Measurements from ENCODE around the gene TNKS1BP1. TPM values are rescaled to one million over a fixed set of nuclear protein-coding genes. Genes with fewer than 3 reads are reported as not detected.
"Not testable (repeated sequence)": the region's sequence is repeated elsewhere in the genome, so short reads cannot be mapped to it uniquely, and the experiment has no call there.

Gene TNKS1BP1
- polyA plus RNA-seq, 1 donor = 121 TPM

DNA sequence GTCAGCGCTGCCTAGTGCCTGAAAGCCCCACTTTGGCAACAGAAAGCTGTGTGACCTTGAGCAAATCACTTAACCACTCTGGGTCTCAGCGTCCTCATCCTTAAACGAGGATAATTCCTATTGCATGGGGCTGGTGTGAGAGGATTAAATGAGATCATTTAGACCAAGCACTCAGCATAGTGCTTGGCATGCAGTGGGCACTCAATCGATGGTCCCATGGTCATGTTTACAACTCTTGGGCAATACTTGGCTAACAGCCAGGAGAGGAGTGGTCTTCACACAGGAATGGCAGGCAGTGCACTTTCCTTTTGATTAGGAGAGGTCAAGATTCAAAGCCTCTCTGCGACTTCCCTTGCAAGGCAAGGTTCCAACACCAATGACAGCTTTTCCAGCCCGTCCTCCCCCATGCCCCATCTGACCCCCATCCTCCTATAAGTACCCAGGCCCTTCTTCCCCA, 14.1 kb downstream of the TNKS1BP1 start:
- DNase-seq (ENCODE audit: low read depth) = no peak

DNA sequence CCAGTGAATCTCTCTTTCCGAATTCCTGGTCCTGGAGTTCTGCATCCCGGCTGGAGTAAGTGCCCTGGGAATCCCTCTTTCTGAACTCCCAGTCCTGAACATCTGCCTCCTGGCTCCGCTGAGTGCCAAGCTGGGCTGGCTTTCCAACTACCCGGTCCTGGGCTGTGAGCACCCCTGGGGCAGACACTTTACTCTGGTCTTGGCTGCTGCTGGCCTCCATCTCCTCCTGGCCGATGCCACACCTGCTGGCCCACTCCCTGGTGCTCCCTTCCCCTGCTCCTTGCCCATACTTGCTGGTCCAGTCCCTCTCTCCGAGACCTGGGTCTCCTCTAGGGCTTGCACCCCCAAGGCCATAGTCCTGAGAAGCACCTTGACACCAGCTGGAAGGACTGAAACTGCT, 14.7 kb downstream of the TNKS1BP1 start:
- DNase-seq (ENCODE audit: low read depth) = no peak

DNA sequence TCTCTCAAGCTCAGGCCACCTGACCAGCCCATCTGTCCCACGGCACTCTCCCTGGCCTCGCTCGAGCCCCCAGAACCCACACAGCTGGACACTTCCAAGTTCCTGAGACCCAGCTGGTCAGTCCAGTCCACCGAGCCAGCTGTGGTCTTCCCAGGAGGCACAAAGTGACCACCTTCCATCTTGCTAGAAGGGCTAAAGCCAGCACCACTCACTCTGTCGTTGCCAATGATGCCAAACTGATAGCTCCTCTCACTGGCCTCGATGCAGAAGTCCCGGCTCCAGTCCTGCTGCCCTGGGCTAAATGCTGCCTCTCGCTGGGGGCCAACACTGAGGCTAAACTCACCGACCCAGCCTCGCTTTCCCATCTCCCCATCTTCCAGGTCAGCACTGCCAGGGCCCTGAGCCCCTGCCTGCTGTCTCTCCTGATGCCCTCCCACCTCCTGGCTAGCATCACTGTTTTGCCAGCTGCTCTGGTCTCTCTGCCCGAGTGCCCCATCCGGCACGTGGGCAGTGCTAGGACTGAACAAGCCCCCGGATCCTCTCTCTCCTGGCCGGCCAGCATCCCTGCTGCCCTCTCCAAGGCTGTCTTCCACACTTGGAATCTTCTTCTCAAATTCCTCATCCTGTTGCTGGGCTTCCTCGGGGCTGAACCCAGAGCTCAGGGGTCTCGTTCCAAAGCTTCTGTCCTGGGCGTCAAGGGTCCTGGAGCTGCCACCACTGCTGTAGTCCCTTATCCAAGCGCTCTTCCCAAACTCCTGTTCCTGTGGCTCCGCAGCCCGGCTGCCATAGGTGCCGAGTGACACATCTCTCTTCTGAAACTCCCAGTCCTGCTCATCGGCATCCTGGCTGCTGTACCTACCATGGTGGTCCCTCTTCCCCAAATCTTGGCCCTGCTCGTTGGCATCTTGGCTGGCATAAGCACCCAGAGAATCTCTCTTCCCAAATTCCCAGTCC, 15.4 kb downstream of the TNKS1BP1 start:
- no peak for DNase-seq (ENCODE audit: low read depth)

DNA sequence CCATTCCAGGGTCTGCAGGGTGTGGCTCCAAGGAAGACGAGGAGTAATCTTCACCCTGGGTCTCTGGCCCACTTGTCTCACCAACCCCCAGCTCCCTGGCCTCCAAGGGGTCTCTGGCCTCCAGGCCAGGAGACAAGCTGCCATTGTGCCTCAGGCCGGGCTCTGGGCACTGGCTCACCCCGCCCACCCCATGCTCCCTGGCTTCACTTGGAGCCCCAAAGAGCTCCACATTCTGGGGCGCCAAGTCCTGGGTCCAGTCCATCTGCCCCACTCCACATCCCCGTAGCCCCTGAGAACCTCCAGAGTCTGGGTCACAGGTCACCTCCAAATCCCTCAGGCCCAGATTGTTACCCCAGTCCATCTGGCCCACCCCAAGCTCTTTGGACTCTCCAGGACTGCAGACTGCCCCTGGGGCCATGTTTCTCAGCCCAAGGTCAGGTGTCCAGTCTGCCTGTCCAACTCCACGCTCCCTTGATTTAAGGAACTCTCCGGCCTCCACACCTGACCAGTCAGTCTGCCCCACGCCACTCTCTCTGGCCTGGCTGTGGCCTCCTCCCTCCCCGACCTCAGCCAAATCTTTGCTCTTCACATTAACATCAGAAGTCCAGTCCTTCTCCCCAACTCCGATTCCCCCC, 16.2 kb downstream of the TNKS1BP1 start:
- no peak for DNase-seq (ENCODE audit: low read depth)

DNA sequence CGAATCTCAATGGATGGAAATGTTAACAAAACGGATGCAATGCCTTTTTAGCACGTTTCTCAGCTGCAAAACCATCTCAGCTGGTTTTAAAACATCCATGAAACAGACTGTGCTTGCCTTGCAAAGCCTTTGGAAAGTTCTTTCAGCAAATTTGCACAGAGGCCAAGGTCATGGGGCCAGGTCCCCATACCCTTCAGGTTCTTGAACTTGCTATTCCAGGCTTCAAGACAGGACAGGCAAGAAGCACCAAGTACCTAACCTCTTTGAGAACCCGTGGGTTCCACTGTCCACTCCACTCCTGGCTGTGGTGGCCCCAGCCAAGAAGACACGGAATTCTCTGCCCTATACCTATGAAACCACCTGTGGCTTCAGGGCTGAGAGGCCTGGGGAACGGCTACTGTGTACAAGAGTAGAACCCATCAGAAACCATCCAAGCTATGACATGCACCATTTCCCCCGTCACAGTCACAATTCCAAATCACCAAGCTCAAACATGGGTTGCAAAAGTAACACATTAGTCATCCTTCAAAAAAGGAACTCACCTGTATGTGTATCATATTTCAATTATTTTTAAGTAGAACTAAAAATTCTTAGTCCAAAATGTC, 17.0 kb downstream of the TNKS1BP1 start:
- no peak for DNase-seq (ENCODE audit: low read depth)

DNA sequence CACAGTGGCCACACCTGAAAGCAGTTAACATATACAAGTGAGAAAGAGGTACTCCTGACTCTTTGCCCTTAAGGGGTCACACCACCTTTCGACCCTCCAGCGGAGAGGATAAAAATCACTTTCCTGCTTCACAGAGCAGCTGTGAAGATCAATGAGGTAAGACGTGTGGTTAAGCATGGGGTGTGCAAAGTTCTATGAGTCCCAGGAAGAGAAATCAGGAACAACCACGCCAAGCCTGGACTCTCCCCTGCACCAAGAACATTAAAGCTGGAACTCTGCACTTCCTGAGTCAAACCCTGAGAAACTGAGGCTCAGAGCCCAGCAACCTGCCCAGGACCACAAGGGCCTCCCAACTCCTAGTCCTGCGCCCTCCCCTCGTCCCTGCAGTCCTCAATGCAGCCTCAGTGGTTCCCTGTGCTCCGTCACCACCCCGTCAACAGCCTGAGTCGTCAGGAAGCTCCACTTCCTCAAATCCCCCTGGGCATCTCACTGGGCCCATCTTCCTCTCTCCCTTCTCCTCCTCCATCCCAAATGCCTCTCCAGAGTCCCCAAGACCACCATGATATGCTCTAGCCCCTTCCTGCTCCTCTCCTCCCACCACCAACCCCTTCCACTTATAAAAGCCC, 17.7 kb downstream of the TNKS1BP1 start:
- no peak for DNase-seq (ENCODE audit: low read depth)

DNA sequence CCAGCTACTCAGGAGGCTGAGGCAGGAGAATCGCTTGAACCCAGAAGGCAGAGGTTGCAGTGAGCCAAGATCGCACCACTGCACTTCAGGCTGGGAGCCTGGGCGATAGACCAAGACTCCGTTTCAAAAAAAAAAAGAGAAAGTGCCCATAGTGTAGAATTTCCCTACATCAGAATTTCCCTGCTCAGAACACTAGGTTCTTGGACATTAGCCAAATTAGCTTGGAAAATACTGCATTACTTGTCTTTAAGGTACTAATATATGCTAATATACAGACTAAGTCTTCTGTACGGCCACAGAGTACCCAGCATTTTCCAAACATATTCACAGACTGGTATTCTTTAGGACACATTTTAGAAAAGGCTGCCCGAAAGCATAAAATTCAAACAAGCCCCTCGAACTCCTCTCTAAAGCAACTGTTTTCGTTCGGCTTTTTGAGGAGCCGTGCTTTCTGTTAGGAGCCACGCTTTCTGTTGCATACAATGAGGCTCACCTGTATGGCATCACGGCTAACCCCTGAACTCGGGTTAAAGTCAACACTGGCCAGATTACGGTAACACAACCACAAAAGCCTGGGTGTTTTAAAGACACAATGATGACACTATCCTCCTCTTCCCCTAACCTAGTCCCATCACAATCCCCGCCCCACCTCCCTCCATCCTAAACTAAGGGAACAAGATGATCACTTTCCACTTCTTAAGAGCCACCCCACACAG, 18.4 kb downstream of the TNKS1BP1 start:
- no peak for DNase-seq (ENCODE audit: low read depth)

DNA sequence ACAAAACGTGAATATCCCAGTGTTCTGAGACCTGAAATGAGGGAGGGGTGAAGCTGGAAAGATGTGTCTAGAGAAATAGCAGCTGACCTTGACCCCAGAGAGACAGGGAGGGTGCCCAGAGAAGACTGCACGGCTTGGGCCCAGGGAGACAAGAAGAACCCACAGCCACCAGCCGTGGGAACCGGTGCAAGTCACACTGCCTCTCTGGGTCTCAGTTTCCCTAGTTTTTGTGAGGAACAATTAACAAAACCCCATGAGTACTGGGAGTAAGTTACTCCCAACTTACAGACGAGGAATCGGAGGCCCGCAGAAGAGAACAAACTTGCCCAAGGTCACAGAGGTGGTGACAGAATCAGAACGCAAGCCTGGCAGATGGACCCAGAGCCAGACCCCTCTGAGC, 19.2 kb downstream of the TNKS1BP1 start:
- no peak for DNase-seq (ENCODE audit: low read depth)

DNA sequence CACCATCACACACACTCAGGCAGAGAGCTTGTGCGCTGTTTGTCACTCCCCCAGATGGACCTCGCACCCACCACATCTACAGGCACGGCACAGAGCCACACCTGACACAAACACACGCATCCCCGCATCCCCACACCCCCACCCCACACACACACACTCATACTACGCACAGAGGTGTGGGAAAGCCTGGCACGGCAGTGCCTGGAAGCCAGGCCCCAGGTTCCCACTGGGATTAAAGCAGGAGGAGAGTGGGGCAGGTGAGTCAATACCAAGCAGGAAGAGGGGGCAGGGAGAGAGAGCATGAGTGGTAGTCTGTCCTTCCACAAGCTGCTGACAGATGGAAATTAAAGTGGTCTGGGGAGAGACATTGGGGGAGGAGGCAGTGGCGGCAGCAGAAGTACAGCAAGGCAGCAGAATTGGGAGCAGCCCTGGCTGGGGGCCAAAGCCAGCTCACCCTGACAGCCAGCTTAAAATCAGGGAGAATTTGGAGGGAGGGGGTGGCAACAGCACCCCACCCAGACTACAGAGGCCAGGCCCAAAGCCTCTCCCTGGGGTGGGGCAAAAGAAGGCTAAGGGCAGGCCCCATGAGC, 20.7 kb downstream of the TNKS1BP1 start:
- no peak for DNase-seq (ENCODE audit: low read depth)

DNA sequence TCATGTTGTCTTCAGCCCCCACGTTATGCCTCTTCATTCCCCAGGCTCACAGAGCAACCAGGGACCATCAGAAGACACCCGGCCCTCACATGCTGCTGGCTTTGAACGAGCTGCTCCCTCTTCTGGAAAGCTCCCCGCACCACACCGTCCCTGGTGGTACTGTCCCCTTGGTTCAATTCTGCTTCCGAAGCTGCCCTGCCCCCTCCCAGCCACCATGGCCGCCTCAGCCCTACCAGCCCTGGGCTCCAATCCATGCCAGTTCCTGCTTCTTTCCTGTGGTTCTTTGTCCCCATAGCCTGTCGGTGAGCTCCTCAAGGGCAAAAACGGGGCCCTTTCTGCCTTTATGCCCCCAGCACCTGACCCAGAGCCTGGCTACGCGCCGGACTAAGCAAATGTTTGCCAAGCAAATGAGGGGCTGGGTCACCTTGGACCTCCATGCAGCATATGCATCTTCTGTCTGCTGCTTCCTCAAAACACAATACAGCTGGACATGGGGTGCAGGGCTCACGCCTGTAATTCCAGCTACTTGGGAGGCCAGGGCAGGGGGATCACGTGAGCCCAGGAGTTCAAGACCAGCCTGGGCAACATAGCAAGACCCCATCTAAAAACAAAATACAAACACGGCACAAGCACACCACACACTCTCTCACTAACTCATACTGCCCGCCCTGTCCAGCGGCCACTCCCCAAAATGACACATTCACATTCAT, 21.3 kb downstream of the TNKS1BP1 start:
- DNase-seq (ENCODE audit: low read depth) = no peak

DNA sequence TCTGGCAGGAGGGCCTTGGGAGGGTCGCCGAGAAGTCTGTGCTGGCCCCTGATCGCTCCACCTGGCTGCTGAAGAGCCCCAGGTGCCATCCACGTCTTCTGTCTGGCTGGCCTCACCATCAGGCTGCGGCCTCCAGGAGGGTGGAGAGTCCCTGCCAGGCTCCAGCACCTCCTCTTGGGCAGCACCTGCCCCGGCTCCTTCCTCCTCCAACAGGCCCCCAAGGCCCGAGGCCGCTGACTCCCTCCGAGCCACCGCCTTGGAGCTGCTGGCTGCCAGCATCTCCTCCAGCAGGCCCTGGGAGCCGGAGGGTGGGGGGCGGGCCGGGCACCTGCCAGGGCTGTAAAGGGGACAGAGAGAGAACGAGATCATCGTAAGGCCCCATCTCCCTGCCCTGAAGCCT, 22.3 kb downstream of the TNKS1BP1 start:
- no peak for DNase-seq (ENCODE audit: low read depth)

DNA sequence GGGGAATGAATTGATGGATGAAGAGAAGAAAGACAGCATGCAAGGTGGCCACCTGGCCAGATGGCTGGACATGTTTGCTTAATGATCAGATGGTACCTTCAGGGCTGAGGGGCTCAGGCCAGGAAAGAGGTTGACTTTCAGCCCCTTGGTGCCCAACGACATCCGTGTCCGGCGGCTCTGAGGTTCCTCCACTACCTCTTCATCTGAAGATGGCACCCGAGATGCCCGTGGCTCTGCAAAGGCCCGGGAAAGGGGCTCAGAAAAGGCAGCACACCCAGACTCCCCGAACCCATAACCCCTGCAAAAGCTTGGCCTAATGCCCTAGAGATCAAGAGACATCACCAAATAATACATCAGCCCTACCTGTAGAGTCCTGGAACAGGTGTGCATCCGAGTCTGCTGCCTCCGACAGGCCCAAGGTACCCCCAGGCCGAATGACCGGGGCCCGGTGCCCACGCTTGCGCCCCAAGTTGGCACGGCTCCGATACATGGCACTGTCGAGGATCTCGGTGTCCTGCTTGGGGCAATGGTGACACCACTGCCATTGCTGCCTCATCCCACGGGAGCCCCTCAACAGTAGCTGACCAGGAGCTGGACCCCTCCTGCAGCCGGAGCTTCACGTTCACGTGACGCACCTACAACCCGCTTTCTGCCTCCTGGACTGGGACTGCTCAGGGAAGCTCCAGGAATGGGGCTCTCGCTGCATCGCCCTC, 22.9 kb downstream of the TNKS1BP1 start:
- DNase-seq (ENCODE audit: low read depth) = no peak

DNA sequence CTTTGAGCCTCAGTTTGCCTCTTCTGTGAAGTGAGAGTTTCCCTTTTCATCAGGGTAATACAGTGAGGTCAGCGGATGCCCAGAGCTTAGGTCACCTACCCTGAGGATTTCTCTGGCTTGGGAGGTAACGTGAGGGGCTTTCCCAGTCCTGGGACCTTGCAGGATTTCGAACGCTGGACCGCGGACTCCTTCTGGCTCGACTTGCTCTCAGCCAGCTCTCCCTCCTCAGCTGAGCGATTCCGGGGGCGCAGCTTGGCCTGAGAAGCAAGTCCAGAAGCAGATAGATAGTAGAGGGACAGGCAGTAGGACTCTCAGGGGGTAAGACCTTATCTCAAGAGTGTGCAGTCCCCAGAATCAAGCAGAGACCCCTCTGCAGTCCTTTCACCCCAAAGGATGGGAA, 24.0 kb downstream of the TNKS1BP1 start:
- no peak for DNase-seq (ENCODE audit: low read depth)

DNA sequence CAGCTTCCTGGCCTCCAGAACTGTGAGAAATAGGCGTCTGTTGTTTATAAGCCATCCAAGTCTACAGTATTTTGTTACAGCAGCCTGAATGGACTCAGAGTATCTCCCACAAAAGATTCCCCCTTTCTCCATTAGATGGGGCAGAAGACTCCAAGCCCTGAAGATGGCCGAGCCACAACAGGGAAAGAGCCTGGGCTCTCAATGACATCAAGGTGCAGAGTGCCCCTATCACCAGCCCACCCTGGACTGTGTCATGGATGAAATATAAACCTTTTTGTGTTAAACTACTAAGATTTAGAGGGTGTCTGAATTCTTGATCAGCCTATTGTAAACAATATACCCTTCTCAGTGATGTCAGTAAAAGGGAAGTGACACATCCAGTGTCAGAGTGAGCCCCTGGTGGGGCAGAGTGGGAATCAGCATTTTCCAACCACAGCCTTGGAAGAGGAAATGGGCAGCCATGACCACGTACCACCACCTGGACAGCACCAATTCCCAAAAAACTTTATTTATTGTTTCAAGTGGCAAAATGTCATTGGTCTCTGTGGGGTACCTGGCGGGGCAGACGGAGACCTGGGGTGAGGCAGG, 25.5 kb downstream of the TNKS1BP1 start:
- no peak for DNase-seq (ENCODE audit: low read depth)

DNA sequence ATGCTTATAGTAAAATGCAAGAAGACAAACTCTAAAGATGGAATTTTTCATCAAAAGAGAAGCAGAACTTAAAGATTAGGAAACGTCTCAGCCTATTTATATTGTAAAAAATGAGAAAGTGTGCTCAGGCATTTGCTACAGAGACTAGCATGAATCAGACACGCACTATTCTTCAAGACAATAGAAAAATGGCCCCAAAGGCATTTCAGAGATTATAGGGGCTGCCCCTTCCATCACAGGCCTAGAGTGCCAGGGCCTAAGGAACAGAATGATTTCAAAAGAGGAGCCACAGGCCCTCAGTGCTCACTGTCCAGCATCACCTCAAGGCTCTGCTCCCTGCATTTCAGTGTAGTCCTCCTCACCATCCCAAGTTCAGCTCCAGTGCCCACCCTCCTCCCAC, 27.5 kb downstream of the TNKS1BP1 start:
- DNase-seq (ENCODE audit: low read depth) = no peak

DNA sequence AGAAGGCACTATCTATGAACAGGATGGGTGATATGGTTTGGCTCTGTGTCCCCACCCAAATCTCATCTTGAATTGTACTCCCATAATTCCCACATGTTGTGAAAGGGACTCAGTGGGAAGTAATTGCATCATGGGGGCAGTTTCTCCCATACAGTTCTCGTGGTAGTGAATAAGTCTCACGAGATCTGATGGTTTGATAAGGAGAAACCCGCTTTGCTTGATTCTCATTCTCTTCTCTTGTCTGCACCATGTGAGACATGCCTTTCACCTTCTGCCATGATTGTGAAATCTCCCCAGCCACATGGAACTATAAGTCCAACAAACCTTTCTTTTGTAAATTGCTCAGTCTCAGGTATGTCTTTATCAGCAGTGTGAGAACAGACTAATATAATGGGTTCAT, 28.5 kb downstream of the TNKS1BP1 start:
- not testable (repeated sequence) for DNase-seq (ENCODE audit: low read depth)

DNA sequence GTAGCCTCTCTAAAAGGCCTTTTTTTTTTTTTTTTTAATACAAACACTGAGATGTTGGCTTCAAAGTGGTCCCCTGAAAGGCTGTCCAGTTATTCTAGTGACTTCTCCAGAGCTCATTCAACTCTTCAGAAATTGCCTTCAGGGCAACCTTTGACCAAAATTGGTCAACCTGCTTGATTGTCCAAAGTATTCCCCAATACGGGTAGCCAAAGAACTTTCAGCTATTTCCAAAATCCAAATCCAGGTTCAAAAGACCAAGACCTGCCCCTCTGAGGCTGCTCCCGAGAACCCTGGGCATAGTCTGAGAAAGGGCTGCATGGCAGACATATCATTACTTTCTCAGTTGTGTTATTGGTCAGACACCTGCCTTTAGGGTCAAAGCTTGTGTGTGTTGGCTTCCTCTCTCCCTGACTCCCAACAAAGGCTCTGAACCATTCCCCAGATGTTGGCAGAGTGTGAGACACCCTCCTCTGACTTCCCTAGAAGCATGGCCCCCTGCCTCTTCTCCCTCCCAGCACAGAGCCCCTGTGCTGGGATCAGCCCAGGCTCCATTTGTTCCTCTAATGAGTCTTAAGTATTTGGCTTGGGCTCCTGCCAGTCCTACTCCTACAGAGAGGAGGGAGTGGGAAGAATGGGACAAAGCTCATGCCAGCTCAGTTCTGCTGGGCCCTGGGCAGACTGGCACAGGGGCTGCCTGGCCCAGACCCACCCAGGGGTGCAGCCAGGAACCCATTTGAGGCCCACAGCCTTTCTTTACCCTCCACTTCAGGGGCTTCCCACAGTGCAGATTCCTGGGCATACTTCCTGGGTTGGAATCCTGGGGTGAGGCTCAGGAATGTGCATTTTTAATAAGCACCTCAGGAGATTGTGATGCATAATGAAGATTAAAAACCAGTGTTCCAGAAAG, 30.3 kb downstream of the TNKS1BP1 start:
- DNase-seq (ENCODE audit: low read depth) = no peak

DNA sequence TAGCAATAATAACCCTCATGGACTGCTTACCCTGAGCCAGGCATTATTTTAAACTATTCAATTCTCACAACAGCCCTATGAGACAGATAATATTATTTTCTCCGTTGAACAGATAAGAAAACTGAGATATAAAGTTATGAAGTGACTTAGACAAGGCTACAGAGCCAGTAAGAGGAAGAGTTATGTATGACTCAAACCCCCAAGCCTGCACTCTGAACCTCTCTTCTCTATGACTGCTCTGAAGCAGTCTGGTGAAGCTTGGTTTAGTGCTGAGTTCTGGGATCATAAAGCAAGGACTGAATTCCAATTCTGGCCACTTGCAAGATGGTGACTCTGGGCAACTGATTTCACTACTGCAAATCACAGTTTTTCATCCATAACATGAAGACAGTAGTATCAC, 34.5 kb downstream of the TNKS1BP1 start:
- no peak for DNase-seq (ENCODE audit: low read depth)

All from forelimb muscle (tissue), 1 donor.